MM.1S (cell line): Measurements from ENCODE around the gene ZYG11A.
"Not testable (repeated sequence)": the region's sequence is repeated elsewhere in the genome, so short reads cannot be mapped to it uniquely, and the experiment has no call there.

ENCODE experiments used
- DNase-seq: peaks from one replicate; pipeline ENCODE4 v3.0.0-alpha.2; 2015
- H2AFZ ChIP-seq: fragments of 300-600 bp; sonication (generic); 2 replicates; pipeline ENCODE4 v1.6.0; 2016; ENCODE audit warnings: antibody characterized with exemption, low read length
- H3F3A ChIP-seq: fragments of 300-600 bp; sonication (generic); 2 replicates; pipeline ENCODE4 v1.6.1; 2016; ENCODE audit warnings: mild to moderate bottlenecking, antibody characterized with exemption, low read length, moderate library complexity, mixed read lengths; ENCODE audit not compliant: insufficient read depth
- H3K27ac ChIP-seq: fragments of 300-600 bp; sonication (generic); 2 replicates; pipeline ENCODE4 v1.5.1; 2016; ENCODE audit warnings: mild to moderate bottlenecking, low read length
- H3K27me3 ChIP-seq: fragments of 300-600 bp; sonication (generic); replicated peaks from 2 replicates; pipeline ENCODE4 v1.6.0; 2016; ENCODE audit warnings: low read length; ENCODE audit not compliant: insufficient read depth
- H3K36me3 ChIP-seq: fragments of 300-600 bp; sonication (generic); replicated peaks from 2 replicates; pipeline ENCODE4 v1.6.1; 2016; ENCODE audit warnings: mild to moderate bottlenecking, low read length, mixed read lengths; ENCODE audit not compliant: insufficient read depth
- H3K4me1 ChIP-seq: fragments of 300-600 bp; sonication (generic); 2 replicates; pipeline ENCODE4 v1.6.1; 2016; ENCODE audit warnings: low read length, mixed read lengths
- H3K4me2 ChIP-seq: fragments of 300-600 bp; sonication (generic); 2 replicates; pipeline ENCODE4 v1.6.0; 2016; ENCODE audit warnings: low read depth, low read length
- H3K4me3 ChIP-seq: fragments of 300-600 bp; sonication (generic); 2 replicates; pipeline ENCODE4 v1.5.1; 2016; ENCODE audit warnings: low read length, mixed read lengths
- H3K79me2 ChIP-seq: fragments of 300-600 bp; sonication (generic); 2 replicates; pipeline ENCODE4 v1.6.1; 2016; ENCODE audit warnings: mixed run types, low read length, mixed read lengths
- H3K9ac ChIP-seq: fragments of 300-600 bp; sonication (generic); 2 replicates; pipeline ENCODE4 v1.6.1; 2016; ENCODE audit warnings: low read length, mixed read lengths
- H3K9me2 ChIP-seq: fragments of 300-600 bp; sonication (generic); replicated peaks from 2 replicates; pipeline ENCODE4 v1.6.1; 2016; ENCODE audit warnings: mild to moderate bottlenecking, low read length, mixed read lengths; ENCODE audit not compliant: insufficient read depth
- H3K9me3 ChIP-seq: fragments of 300-600 bp; sonication (generic); replicated peaks from 2 replicates; pipeline ENCODE4 v1.6.1; 2016; ENCODE audit warnings: mild to moderate bottlenecking, low read length, mixed read lengths; ENCODE audit not compliant: insufficient read depth
- H4K20me1 ChIP-seq: fragments of 300-600 bp; sonication (generic); 2 replicates; pipeline ENCODE4 v1.6.1; 2016; ENCODE audit warnings: mild to moderate bottlenecking, low read length, moderate library complexity, mixed read lengths; ENCODE audit not compliant: insufficient read depth
- CTCF ChIP-seq: fragments of 300-600 bp; sonication (generic); IDR thresholded peaks from 2 replicates; pipeline ENCODE4 v1.5.1; 2016; ENCODE audit warnings: antibody characterized with exemption, low read length, mixed read lengths
- EZH2 ChIP-seq: fragments of 300-600 bp; sonication (generic); optimal IDR thresholded peaks from 2 replicates; pipeline ENCODE3; 2017; ENCODE audit warnings: low read depth, mild to moderate bottlenecking, antibody characterized with exemption, low read length, mixed read lengths
- EZH2phosphoT487 ChIP-seq: fragments of 300-600 bp; sonication (generic); IDR thresholded peaks from 2 replicates; pipeline ENCODE4 v1.6.1; 2018; ENCODE audit warnings: antibody characterized with exemption, low read length

ZYG11A gene

GRCh38 chr1:52801011-52801410 is 41.5 kb upstream of the ZYG11A start:
- Histone ChIP-seq H2AFZ (no peak overlapping the region), H3K9me3 (no peaks in the 10 kb centered on the region), H3K27ac (no peak overlapping the region), H4K20me1 (no peaks in the 10 kb centered on the region), H3F3A (no peaks in the 10 kb centered on the region), H3K4me1 (no peaks in the 10 kb centered on the region), H3K9ac (no peak overlapping the region), H3K4me2 (no peak overlapping the region), H3K9me2 (no peaks in the 10 kb centered on the region), H3K36me3 (no peaks in the 10 kb centered on the region), H3K27me3 (no peaks in the 10 kb centered on the region), H3K4me3 (no peak overlapping the region), H3K79me2 (no peaks in the 10 kb centered on the region)
- TF ChIP-seq CTCF, result no peak
- no peak for TF ChIP-seq EZH2phosphoT487
- TF ChIP-seq EZH2, result no peak
- no peak for DNase-seq

- not testable (repeated sequence) for H3K27me3 ChIP-seq, H3K9ac ChIP-seq, H3K4me3 ChIP-seq, H3K4me1 ChIP-seq, H3K4me2 ChIP-seq, DNase-seq, H3K9me2 ChIP-seq, H2AFZ ChIP-seq, H3K36me3 ChIP-seq, H4K20me1 ChIP-seq, H3F3A ChIP-seq, H3K9me3 ChIP-seq, H3K79me2 ChIP-seq, H3K27ac ChIP-seq
Measured at GRCh38 chr1:52804083-52804482, 38.5 kb upstream of the ZYG11A start.

- Histone ChIP-seq H3K9me2 (no peaks in the 10 kb centered on the region), H3K27ac (no peak overlapping the region), H3F3A (no peaks in the 10 kb centered on the region), H3K27me3 (no peaks in the 10 kb centered on the region), H2AFZ (no peak overlapping the region), H3K4me3 (no peak overlapping the region), H3K4me2 (no peak overlapping the region), H3K9me3 (no peaks in the 10 kb centered on the region), H3K9ac (no peak overlapping the region), H3K79me2 (no peaks in the 10 kb centered on the region), H4K20me1 (no peaks in the 10 kb centered on the region), H3K36me3 (no peaks in the 10 kb centered on the region; the same call in 1 of the 2 replicates), H3K4me1 (no peaks in the 10 kb centered on the region)
- TF ChIP-seq EZH2phosphoT487 (no peak), EZH2 (no peak), CTCF (no peak)
- DNase-seq, result no peak
Measured at GRCh38 chr1:52814465-52814864, 28.1 kb upstream of the ZYG11A start.

GRCh38 chr1:52820830-52821229 is 21.7 kb upstream of the ZYG11A start:
- not testable (repeated sequence) for H4K20me1 ChIP-seq, H3K4me2 ChIP-seq, H3F3A ChIP-seq, H2AFZ ChIP-seq, H3K4me3 ChIP-seq, H3K9ac ChIP-seq, H3K4me1 ChIP-seq, H3K9me3 ChIP-seq, H3K79me2 ChIP-seq, H3K9me2 ChIP-seq, H3K27me3 ChIP-seq, DNase-seq, H3K27ac ChIP-seq, H3K36me3 ChIP-seq
